D721Med (cell line): Measurements from ENCODE around the gene PXYLP1.

Experiments
- DNase-seq: peaks from one replicate; pipeline ENCODE4 v3.0.0; 2011; ENCODE audit warnings: low spot score; ENCODE audit not compliant: insufficient read length
- FAIRE-seq: peaks from 2 replicates; lab custom pipeline; 2011; peaks lifted over from hg19 to GRCh38; lab: Jason Lieb, UNC
- TF ChIP-seq, protein P1 (sequence below): IDR thresholded peaks from 2 replicates; pipeline ENCODE4 v1.5.1; 2012; ENCODE audit warnings: mild to moderate bottlenecking, control low read depth; ENCODE audit not compliant: insufficient read depth; ENCODE audit errors: missing control alignments

Gene PXYLP1, protein sequence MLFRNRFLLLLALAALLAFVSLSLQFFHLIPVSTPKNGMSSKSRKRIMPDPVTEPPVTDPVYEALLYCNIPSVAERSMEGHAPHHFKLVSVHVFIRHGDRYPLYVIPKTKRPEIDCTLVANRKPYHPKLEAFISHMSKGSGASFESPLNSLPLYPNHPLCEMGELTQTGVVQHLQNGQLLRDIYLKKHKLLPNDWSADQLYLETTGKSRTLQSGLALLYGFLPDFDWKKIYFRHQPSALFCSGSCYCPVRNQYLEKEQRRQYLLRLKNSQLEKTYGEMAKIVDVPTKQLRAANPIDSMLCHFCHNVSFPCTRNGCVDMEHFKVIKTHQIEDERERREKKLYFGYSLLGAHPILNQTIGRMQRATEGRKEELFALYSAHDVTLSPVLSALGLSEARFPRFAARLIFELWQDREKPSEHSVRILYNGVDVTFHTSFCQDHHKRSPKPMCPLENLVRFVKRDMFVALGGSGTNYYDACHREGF

DNA sequence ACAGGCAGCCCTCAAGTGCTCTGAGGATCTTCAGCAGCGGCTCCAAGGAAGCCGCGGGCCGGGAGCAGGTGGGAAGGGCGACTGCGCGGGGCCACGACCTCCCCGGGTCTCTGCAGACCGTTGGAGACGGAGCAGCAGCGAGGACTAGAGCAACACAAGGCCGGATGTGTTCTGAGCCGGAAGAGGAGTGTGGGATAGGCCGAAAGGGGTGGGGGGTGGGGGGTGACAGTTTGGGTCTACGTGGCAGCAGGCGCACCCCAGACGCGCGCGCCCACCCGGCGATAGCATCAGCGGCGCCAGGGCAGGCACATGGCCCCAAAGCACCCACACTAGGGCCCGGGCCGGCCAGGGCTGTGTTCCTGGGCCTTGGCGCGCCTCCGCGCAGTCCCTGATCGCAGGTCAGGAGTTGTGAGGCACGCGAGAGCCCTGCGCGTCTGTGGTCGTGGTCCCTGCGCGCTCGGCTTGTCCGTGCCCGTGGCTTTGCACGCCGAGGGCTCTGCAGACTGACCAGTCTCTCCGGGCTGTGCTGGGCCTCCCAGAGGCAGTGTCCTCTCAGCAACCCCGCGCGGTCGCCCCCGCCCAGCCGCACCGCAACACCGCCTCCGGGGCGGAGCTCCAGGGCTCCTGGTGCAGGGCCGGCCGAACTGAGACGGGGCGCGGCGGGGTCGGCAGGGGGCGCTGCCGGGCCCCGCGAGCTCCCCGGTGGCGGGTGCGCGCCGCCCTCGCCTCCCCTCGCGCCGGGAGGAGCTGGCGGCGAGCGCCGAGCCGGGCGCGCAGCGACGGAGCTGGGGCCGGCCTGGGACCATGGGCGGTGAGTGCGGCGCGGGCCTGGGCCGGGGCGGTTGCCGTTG is at the start of gene PXYLP1:
PXYLP1 (plus strand) TSS at position 725 of the 851 bp plus-strand sequence. CDS start 28,351 bp downstream, outside the sequence.
- FAIRE-seq (no peak), DNase-seq (peak; percentile 70)
- TF ChIP-seq, protein P1, sequence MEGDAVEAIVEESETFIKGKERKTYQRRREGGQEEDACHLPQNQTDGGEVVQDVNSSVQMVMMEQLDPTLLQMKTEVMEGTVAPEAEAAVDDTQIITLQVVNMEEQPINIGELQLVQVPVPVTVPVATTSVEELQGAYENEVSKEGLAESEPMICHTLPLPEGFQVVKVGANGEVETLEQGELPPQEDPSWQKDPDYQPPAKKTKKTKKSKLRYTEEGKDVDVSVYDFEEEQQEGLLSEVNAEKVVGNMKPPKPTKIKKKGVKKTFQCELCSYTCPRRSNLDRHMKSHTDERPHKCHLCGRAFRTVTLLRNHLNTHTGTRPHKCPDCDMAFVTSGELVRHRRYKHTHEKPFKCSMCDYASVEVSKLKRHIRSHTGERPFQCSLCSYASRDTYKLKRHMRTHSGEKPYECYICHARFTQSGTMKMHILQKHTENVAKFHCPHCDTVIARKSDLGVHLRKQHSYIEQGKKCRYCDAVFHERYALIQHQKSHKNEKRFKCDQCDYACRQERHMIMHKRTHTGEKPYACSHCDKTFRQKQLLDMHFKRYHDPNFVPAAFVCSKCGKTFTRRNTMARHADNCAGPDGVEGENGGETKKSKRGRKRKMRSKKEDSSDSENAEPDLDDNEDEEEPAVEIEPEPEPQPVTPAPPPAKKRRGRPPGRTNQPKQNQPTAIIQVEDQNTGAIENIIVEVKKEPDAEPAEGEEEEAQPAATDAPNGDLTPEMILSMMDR: peak; percentile 62

DNA sequence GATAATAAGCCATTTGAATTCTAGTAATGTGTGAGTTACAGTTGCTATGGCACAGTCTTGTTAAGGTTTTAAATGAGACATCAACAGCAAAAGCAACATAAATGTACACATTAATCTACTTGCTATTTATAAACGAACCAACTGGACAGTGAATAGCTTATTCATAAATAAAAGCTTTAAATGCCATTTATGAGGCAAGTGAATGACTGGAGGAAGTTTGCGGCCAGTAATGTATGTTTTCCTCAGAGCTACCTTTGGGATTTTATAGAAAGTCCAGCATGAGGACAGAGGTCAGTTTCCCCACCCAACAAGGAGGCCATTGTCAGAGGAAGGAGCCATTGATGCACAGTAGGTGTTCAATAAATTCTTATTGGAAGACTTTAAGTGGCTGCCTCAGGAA is 48.0 kb upstream of the PXYLP1 start:
- TF ChIP-seq, protein P1: no peak
- no peak for FAIRE-seq
- no peak for DNase-seq

DNA sequence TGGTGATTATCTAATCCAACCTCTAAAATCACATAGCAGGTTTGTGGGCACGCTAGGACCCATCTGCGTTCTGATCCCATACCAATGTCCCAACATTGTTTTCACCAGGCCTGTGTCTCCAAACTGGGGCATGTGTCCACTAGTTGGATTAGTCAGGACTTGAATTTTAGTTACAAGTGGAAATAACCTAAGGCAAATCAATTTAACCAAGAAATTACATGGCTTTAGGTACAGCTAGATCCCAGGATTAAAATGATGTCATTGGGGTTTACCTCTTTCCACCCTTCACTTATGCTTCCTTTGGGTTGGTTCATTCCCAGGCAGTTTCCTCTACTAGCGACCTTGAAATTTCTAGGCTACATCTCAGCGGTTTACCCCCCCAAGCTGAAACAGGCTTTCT is 47.2 kb upstream of the PXYLP1 start:
- FAIRE-seq (no peak), DNase-seq (no peak)
- TF ChIP-seq, protein P1: no peak

DNA sequence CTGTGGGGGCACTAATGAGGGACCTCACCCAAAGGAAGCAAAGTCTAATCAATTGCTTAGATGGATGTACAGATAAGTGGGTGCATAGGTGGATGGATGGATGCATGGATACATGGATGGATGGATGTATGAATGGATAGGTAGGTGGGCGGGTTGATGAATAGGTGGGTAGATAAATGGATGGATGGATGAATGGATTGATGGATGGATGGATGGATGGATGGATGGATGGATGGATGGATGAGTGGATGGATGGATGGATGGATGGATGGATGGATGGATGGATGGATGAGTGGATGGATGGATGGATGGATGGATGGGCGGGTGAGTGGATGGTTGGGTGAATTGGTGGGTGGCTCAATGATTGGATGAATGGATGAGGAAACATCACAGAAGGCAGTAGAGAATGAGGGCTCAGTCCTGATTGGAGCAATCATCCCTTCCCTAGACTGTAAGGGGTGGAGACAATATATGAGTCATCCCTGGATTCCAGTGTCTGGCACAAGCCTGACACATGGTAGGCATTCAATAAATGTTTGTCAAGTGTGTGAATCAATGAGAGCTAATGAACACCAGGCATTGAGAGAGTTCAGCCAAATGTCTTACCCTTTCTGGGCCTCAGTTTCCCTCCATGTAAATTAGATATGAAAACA is 40.4 kb upstream of the PXYLP1 start:
- FAIRE-seq (no peak), DNase-seq (no peak)
- TF ChIP-seq, protein P1: no peak

DNA sequence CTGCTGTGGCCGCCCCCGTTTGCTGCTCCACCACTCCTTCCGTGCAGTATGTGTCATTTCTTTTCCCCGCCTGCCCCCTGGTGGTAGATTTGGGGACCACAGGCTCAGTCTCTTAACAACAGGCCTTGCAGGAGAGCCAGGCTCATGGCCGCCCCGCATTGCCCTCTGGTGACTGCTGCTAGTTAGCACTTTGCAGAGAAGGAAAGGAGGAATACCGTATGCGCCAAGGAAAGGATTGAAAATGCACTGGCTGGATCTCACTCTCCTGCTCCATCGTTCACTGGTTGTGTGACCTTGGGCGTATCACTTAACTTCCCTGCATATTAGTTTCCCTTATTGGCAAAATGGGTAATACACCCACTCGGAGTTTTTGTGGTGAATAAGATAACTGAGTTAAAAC is 39.3 kb upstream of the PXYLP1 start:
- peak; percentile 26 for DNase-seq
- TF ChIP-seq, protein P1: peak; percentile 98
- peak; percentile 41 for FAIRE-seq

DNA sequence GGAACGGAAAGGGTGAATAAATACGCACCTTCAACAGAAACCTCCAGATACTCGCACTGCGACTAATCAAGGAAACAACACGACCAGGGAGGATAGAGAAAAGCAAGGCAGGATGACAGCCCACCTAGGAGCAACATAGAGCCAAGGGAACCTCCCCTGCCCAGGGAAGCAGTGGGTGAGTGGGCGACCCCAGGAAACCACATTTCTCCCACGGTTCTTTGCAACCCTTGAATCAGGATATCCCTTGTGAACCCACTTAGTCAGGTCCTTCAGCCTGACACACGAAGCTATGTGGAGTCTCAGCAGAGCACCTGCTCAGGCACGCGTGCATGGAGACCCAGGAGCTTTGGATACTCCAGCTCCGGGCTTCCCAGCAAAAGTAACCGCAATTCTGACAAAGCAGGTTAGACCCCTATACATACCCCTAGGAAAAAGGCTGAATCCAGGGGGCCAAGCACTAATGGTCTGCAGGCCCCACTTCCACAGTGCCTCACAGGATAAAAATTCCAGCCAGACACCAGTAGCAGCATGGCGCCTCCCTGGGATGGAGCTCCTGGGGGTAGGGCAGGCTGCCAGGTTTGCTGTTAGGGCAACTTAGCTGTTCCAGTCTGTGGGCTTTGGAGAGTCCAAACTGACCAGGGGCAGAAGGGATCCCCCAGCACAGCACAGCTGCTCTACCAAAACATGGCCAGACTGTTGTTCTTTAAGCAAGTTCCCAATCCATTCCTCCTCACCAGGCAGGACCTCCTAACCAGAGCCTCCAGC is 38.4 kb upstream of the PXYLP1 start:
- TF ChIP-seq, protein P1: no peak
- DNase-seq (no peak), FAIRE-seq (no peak)
